ENCODE measurements around the gene TTC34.

TTC34 gene

GRCh38 chr1:2796890-2797740 lies 4.4 kb downstream of the TTC34 start:
- H3K4me3 ChIP-seq (ENCODE audit: control insufficient read depth, low read depth, low read length) = no peak overlapping the region
- DNase-seq (ENCODE audit: low read depth) = no peak
- TF ChIP-seq CTCF (conservative IDR thresholded peaks at IDR 0.05; ENCODE audit: control insufficient read depth, insufficient read depth, low read depth, low read length) = no peak

- DNase-seq (ENCODE audit: low read depth) = no peak
- TF ChIP-seq CTCF (conservative IDR thresholded peaks at IDR 0.05; ENCODE audit: control insufficient read depth, insufficient read depth, low read depth, low read length) = no peak
- H3K4me3 ChIP-seq (ENCODE audit: control insufficient read depth, low read depth, low read length) = no peak overlapping the region
Measured at GRCh38 chr1:2795926-2796325, 5.6 kb downstream of the TTC34 start.

GRCh38 chr1:2791027-2791760 lies 10.3 kb downstream of the TTC34 start:
- no peak for DNase-seq (ENCODE audit: low read depth)

GRCh38 chr1:2789986-2790581 lies 11.4 kb downstream of the TTC34 start:
- no peak overlapping the region for H3K4me3 ChIP-seq (ENCODE audit: control insufficient read depth, low read depth, low read length)
- no peak for DNase-seq (ENCODE audit: low read depth)
- TF ChIP-seq CTCF (conservative IDR thresholded peaks at IDR 0.05; ENCODE audit: control insufficient read depth, insufficient read depth, low read depth, low read length) = no peak

More at GRCh38 chr1:2791027-2791760, 10.3 kb downstream of the TTC34 start:
- TF ChIP-seq CTCF (conservative IDR thresholded peaks at IDR 0.05; ENCODE audit: control insufficient read depth, insufficient read depth, low read depth, low read length) = no peak
- H3K4me3 ChIP-seq (ENCODE audit: control insufficient read depth, low read depth, low read length) = no peak overlapping the region

- H3K4me3 ChIP-seq (ENCODE audit: control insufficient read depth, low read depth, low read length) = no peak overlapping the region
- no peak for DNase-seq (ENCODE audit: low read depth)
- TF ChIP-seq CTCF (conservative IDR thresholded peaks at IDR 0.05; ENCODE audit: control insufficient read depth, insufficient read depth, low read depth, low read length) = no peak
Measured at GRCh38 chr1:2789164-2789985, 12.1 kb downstream of the TTC34 start.

Measured in fibroblast of mammary gland (primary cell).